ENCODE results near the gene CDK6. TPM values are rescaled to one million over a fixed set of nuclear protein-coding genes. Genes with fewer than 3 reads are reported as not detected.

CDK6 gene
- total RNA-seq, 2 donors from 2014 or later, result 13.6 to 39.9 TPM

GRCh38 chr7:92658671-92659070 is 177.7 kb downstream of the CDK6 start:
- DNase-seq (ENCODE audit: low spot score), result no peak
- no peak for TF ChIP-seq CTCF (IDR thresholded peaks at IDR 0.05)
- no peak for TF ChIP-seq POLR2AphosphoS5 (IDR thresholded peaks at IDR 0.05)
- no peak for TF ChIP-seq POLR2A (IDR thresholded peaks at IDR 0.05)
- intact Hi-C loops (cut with DNase I), result no loop called here
- Histone ChIP-seq H3K4me1 (replicated peaks) (no peaks in the 10 kb centered on the region), H3K9me3 (no peaks in the 10 kb centered on the region), H3K27ac (no peak overlapping the region), H3K4me3 (no peak overlapping the region), H3K36me3 (no peaks in the 10 kb centered on the region), H3K27me3 (replicated peaks; ENCODE audit: insufficient read depth) (no peaks in the 10 kb centered on the region)
- 90% methylated on average over 4 of the region's 4 CpGs for WGBS

GRCh38 chr7:92657391-92657790 is 179.0 kb downstream of the CDK6 start:
- intact Hi-C loops (cut with DNase I), result no loop called here
- TF ChIP-seq POLR2A (IDR thresholded peaks at IDR 0.05) (no peak), CTCF (IDR thresholded peaks at IDR 0.05) (no peak), POLR2AphosphoS5 (IDR thresholded peaks at IDR 0.05) (no peak)
- Histone ChIP-seq H3K27me3 (replicated peaks; ENCODE audit: insufficient read depth) (no peaks in the 10 kb centered on the region), H3K27ac (no peak overlapping the region), H3K4me1 (replicated peaks) (no peaks in the 10 kb centered on the region), H3K4me3 (no peak overlapping the region), H3K9me3 (no peaks in the 10 kb centered on the region), H3K36me3 (no peaks in the 10 kb centered on the region)
- WGBS, result 90% methylated on average over 1 of the region's 1 CpG
- no peak for DNase-seq (ENCODE audit: low spot score)

GRCh38 chr7:92656121-92656520 is 180.3 kb downstream of the CDK6 start:
- no peak overlapping the region for H3K4me3 ChIP-seq
- intact Hi-C loops (cut with DNase I), result no loop called here
- no peak for DNase-seq (ENCODE audit: low spot score)
- no peaks in the 10 kb centered on the region for H3K36me3 ChIP-seq
- TF ChIP-seq POLR2A (IDR thresholded peaks at IDR 0.05) (no peak), CTCF (IDR thresholded peaks at IDR 0.05) (no peak), POLR2AphosphoS5 (IDR thresholded peaks at IDR 0.05) (no peak)
- H3K4me1 ChIP-seq (replicated peaks), result no peaks in the 10 kb centered on the region
- H3K9me3 ChIP-seq, result no peaks in the 10 kb centered on the region
- WGBS, result 93% methylated on average over 4 of the region's 4 CpGs
- H3K27ac ChIP-seq, result no peak overlapping the region
- H3K27me3 ChIP-seq (replicated peaks; ENCODE audit: insufficient read depth), result no peaks in the 10 kb centered on the region

- TF ChIP-seq CTCF (IDR thresholded peaks at IDR 0.05), result no peak
- TF ChIP-seq POLR2AphosphoS5 (IDR thresholded peaks at IDR 0.05), result no peak
- TF ChIP-seq POLR2A (IDR thresholded peaks at IDR 0.05), result no peak
- Histone ChIP-seq H3K4me3 (no peak overlapping the region), H3K27me3 (replicated peaks; ENCODE audit: insufficient read depth) (no peaks in the 10 kb centered on the region), H3K9me3 (no peaks in the 10 kb centered on the region), H3K4me1 (replicated peaks) (no peaks in the 10 kb centered on the region), H3K36me3 (no peaks in the 10 kb centered on the region), H3K27ac (no peak overlapping the region)
- WGBS, result 61% methylated on average over 1 of the region's 1 CpG
- DNase-seq (ENCODE audit: low spot score), result no peak
- intact Hi-C loops (cut with DNase I), result no loop called here
Measured at GRCh38 chr7:92655346-92655884, 181.0 kb downstream of the CDK6 start.

DNA sequence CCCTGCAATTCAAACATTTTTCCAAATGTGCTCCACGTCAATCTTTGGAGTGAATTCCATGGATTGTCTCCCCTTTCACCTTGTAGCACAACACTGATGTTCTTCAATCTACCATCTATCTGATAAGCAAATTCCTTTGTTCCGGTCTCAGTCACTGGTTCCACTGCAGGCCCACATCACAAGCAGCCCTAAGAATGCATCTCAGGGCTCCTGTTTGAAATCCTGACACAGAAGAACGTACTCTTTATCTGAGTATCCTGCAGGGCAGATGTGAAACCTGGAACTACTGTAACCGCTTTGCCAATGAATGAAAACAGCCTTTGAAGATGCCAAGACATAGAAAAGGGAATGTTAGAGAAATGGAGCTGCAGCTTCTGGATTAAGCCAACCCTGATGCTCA is 183.2 kb downstream of the CDK6 start:
- H3K4me3 ChIP-seq, result no peak overlapping the region
- H3K9me3 ChIP-seq, result no peaks in the 10 kb centered on the region
- no peak for TF ChIP-seq POLR2A (IDR thresholded peaks at IDR 0.05)
- intact Hi-C loops (cut with DNase I), result no loop called here
- no peak overlapping the region for H3K27ac ChIP-seq
- H3K36me3 ChIP-seq, result no peaks in the 10 kb centered on the region
- H3K27me3 ChIP-seq (replicated peaks; ENCODE audit: insufficient read depth), result no peaks in the 10 kb centered on the region
- DNase-seq (ENCODE audit: low spot score), result no peak
- WGBS, result 74% methylated on average over 4 of the region's 4 CpGs
- no peaks in the 10 kb centered on the region for H3K4me1 ChIP-seq (replicated peaks)

All from prostate gland (tissue), 2 donors.